KG1 (cell line): ENCODE results near the gene SUSD2.
"Not testable (repeated sequence)": the region's sequence is repeated elsewhere in the genome, so short reads cannot be mapped to it uniquely, and the experiment has no call there.

ENCODE experiments used
- DNase-seq: peaks from one replicate; lab custom pipeline; 2025; lab: John Stamatoyannopoulos, UW

SUSD2 gene

GRCh38 chr22:24177045-24177444 is 4.2 kb upstream of the SUSD2 start:
- no peak for DNase-seq

- no peak for DNase-seq
Measured at GRCh38 chr22:24177456-24177855, 3.8 kb upstream of the SUSD2 start.

DNA sequence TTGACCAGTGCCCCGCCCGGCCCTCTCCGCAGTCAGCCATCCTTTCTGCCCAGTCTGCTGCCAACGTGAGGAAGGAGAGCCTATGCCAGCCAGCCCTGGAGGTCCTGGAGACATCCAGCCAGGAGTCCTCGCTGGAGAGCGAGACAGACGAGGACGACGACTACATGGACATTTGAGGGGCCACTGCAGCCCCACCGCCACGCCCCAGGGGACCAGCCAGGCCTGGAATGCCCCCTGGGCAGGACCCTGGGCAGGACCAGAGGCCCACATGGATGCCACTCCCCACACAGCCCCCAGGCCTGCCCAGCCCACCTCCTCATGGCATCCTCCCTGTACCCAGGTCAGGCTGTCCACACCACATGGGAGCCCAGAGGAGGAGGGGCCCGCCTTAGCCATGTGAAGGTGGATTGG is 3.3 kb upstream of the SUSD2 start:
- no peak for DNase-seq

GRCh38 chr22:24178502-24179440 is 2.5 kb upstream of the SUSD2 start:
- no peak for DNase-seq

GRCh38 chr22:24179478-24180210 is 1.6 kb upstream of the SUSD2 start:
- no peak for DNase-seq

DNA sequence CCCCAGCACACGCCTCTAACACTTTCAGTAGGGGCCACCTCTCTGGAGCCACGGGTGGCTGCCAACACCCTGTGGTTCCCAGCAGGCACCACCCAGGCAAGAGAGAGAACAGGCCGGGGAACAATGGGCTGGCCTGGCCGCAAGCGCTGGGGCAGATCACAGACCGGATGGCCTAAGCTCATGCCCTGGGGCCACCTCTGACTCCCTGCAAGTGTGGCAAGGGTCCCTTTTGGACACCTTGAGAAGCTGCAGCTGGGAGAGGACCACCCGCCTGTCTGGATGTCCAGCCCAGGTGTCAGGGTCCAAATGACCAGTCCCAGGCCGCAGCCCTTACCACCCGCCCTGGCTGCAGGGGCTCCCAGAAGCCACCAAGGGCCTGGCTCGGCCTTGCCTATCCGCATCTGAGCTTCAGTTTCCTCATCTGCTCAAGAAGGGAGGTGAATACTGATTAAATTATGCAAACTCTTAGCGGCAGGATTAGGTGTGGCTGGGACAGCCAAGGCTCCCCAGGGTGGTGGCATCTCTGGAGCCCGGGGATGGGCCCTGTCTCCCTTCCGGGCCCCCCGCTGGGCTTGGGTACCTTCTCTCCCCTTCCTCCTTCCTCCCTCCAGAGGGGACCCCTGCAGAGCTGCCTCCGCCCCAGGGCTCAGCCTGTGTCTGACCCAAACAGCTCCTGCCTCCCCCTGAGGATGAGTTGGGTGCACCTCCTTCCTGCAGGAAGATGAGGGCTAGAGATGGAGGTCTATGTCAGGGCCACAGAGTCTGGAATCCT is 785 bp upstream of the SUSD2 start:
- DNase-seq: no peak

DNA sequence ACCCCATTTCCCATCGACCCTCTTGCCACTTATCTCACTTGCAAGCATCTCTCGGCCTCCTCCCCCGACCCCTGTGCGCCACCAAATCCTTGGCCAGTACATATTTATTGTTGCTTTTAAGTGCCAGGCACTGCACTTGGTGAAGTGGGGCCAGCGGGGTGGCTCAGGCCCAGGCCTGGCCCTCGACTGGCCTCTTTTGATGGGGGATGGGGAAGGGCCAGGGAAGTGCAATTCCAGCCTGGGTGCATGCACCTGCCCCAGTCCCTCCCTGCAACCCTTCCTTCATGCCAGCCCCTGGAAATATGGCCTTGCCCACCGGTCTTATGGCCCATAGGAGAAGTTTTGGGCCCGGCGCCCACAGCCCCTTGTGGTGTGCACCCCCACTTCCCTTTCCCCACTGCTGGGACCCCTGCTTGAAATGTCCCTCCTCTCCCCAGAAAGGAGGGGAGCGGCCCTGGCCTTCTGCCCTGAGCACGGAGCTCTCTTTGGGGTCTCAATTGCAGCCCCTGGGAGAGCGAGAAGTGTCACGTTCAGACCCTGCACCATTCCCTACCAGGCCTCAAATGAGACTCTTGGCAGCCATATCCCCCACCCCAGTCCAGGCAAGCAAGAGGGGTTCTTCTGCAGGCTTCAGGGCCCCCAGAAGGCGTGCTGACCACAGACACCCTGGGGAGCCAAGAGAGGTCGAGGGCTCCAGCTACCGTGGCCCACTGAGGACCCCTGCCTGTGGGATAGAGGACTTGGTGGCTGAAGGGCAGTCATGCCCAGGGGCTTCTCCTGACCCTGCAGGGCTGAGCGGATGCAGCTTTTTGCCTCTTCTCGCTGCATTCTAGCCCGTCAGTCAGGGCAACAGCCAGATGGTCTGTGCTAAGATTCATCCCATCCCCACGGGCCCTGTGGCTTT is 961 bp downstream of the SUSD2 start:
- DNase-seq: no peak

GRCh38 chr22:24182900-24183246 is 1.6 kb downstream of the SUSD2 start:
- not testable (repeated sequence) for DNase-seq

GRCh38 chr22:24183321-24184031 is 2.2 kb downstream of the SUSD2 start:
- DNase-seq: no peak

DNA sequence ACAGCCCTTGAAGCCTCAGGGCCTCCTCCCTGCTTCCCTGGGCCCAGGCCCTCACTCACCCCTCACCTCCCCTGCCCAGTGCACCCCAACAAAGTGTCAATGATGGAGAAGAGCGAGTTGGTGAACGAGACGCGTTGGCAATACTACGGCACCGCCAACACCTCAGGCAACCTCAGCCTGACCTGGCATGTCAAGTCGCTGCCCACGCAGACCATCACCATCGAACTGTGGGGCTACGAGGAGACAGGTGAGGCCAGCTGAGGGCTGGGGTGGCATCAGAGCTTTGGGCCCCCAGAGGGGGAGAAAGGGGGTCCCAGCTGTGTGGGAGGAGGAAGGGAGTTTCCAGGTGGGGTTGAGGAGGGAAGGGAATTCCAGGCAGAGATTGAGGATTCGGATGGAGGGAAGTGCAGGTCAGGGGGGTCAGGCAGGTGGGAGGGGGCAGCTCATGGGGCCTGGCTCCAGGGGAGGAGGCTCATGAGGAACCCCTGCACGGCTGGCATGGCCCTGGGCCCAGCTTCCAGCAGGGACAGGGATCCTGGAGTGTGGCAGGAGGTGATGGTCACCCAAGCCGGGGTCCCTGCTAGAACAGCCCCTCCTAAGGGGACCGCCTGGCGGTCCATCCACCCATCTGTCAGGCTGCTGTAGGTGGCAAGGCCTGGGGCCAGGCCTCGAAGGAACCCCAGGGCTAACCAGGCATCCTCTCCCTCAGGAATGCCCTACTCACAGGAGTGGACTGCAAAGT is 2.9 kb downstream of the SUSD2 start:
- no peak for DNase-seq

GRCh38 chr22:24185001-24185500 is 3.8 kb downstream of the SUSD2 start:
- DNase-seq: no peak

- DNase-seq: no peak
Measured at GRCh38 chr22:24185501-24186351, 4.4 kb downstream of the SUSD2 start.

DNA sequence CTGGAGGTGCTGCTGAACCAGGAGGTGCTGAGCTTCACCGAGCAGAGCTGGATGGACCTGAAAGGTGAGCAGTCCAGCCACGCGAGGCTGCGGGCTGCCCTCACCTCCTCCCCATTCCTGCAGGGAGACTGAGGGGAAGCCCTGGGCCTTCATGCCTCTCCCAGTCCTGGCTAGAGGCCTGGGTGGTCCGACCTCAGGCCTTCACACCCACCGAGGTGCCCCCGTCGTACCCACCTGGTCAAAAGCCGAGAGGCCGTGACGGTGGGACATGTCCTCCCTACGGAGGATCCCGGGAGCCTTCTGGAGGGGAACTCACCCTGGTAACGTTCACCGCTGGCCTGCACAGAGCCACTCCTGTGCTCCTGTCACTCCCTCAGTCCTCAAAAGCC is 5.1 kb downstream of the SUSD2 start:
- no peak for DNase-seq

- DNase-seq: no peak
Measured at GRCh38 chr22:24186892-24187670, 5.8 kb downstream of the SUSD2 start.

DNA sequence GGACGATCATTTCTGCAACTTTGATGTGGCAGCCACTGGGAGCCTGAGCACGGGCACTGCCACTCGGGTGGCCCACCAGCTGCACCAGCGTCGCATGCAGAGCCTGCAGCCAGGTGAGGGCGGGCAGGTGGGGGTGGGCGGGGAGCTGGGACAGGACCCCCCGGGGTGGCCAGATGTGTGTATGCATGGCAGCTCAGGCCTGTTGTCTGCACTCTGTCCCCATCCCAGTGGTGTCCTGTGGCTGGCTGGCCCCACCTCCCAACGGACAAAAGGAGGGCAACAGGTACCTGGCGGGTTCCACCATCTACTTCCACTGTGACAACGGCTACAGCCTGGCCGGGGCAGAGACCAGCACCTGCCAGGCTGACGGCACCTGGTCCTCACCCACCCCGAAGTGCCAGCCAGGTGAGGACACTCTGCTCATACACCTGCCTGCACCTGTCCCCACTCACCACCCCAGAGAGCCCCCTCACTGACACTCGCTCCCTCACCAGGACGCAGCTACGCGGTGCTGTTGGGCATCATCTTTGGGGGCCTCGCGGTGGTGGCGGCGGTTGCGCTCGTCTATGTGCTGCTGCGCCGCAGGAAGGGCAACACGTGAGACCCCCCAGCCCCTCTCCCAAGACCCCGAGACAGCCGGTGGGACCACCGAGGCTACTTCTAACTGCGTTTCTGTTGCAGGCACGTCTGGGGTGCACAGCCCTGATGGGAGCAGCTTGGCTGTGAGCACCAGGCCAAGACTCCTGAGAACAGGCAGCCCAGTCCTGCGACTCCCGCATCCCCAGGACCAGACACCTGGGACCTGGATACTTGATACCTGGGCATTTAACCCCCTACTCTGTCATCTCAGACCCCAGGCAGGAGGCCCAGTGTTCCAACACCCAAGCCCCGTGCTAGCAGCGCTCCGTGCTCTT is 6.7 kb downstream of the SUSD2 start:
- DNase-seq: no peak

GRCh38 chr22:24188705-24189248 is 7.5 kb downstream of the SUSD2 start:
- no peak for DNase-seq
